Medulla oblongata (tissue), 1 donor: ENCODE measurements around the gene PEX13.
A peak's percentile ranks its signal among the peaks of the same experiment; 100 is the strongest.

Experiments used
- DNase-seq: peaks from one replicate; pipeline ENCODE4 v3.0.0-alpha.2; 2015; ENCODE audit errors: extremely low spot score

PEX13 gene

GRCh38 chr2:61065714-61066709 is 48.5 kb downstream of the PEX13 start, which contains the start of gene SANBR:
Gene SANBR, plus strand, starts transcription at chr2:61065871. Its CDS starts 4,480 bp downstream, at chr2:61070351.
- peak; percentile 91 for DNase-seq

- no peak for DNase-seq
Measured at GRCh38 chr2:61074100-61074499, 56.6 kb downstream of the PEX13 start.

GRCh38 chr2:61085883-61086282 is 68.4 kb downstream of the PEX13 start:
- DNase-seq, result no peak

- DNase-seq, result no peak
Measured at GRCh38 chr2:61089797-61090196, 72.3 kb downstream of the PEX13 start.

GRCh38 chr2:61090386-61090921 is 72.9 kb downstream of the PEX13 start:
- no peak for DNase-seq

GRCh38 chr2:61091485-61091884 is 74.0 kb downstream of the PEX13 start:
- no peak for DNase-seq

GRCh38 chr2:61096438-61096837 is 78.9 kb downstream of the PEX13 start:
- DNase-seq, result no peak

- DNase-seq, result no peak
Measured at GRCh38 chr2:61100801-61101200, 83.3 kb downstream of the PEX13 start.
